Astrocyte of the cerebellum (primary cell): ENCODE results near the gene MPL.

Source experiments
- DNase-seq: peaks from one replicate; pipeline ENCODE4 v3.0.0-alpha.2; 2011; ENCODE audit warnings: low read depth
- H3K4me3 ChIP-seq: 2 replicates; pipeline ENCODE4 v1.5.1; 2011; ENCODE audit warnings: mild to moderate bottlenecking, low read depth, low read length, moderate library complexity
- CTCF ChIP-seq: IDR thresholded peaks from 2 replicates; pipeline ENCODE4 v1.5.1; 2012; ENCODE audit warnings: low read length, low read depth, moderate library complexity, mild to moderate bottlenecking; ENCODE audit errors: missing control alignments
- in situ Hi-C: cut with HindIII; loops from 2 replicates; pipeline ENCODE4 v1.10.0; 2017; ENCODE audit warnings: low sequenced_read_pairs

MPL gene

GRCh38 chr1:43329995-43330751 lies 7.4 kb upstream of the MPL start:
- no peak overlapping the region for H3K4me3 ChIP-seq
- no peak for DNase-seq
- in situ Hi-C loops = no loop called here
- no peak for TF ChIP-seq CTCF

DNA sequence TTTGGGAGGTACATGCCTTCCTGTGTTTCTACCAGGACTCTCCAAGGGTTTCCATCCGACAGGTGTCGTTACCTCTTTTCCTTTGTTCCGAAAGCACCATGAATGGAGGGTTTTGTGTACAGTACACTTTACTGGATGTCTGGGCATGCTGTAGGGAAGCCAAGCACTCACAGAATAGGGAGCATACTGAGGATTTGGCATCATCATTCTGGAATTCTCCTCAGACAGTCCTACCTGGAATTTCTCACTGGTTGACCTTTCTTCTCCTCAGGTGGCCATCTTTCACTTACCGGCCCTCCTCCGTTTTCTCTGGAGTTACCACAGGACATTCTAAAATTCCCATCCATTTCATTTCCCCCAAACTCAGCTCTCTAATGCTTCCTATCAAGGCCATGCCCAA lies 5.9 kb upstream of the MPL start:
- DNase-seq = no peak
- in situ Hi-C loops = no loop called here
- H3K4me3 ChIP-seq = no peak overlapping the region
- TF ChIP-seq CTCF = no peak

DNA sequence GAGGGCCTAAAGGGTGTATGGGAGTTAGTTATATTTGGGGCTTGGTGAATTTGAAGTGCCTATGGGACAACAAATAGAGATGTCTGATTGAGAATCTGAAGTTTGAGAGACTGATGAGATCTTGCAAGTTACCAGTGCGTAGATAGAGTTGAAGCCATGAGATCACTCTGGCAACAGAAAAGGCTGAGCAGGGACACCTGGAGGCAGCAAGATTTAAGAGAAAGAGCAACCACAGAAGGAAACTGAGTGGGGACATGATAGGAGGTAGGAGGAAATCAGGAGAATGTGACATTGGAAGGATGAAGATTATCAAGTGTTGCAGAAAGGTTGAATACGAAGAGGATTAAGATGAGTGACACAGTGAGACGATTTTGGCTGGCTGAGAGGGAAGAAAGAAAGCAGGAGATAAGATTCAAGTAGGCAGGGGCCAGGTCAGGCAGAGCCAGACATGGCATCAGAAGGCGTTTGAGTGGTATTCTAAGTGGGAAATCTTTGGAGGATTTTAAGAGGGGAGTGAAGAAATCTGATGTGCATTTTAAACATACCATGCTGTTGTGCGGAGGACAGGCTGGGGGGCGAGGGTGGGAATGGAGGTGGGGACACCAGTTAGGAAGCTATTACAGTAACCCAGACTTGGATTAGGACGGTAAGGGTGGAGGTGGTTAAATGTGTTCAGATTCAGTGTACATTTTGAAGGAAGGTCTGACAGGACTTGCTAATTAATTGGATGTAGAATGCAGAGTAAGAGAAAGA lies 3.0 kb upstream of the MPL start:
- no peak overlapping the region for H3K4me3 ChIP-seq
- in situ Hi-C loops = no loop called here
- TF ChIP-seq CTCF = no peak
- no peak for DNase-seq

- no peak overlapping the region for H3K4me3 ChIP-seq
- no peak for TF ChIP-seq CTCF
- no peak for DNase-seq
- in situ Hi-C loops = no loop called here
Observed at GRCh38 chr1:43338001-43338400, 383 bp downstream of the MPL start.

- no peak for TF ChIP-seq CTCF
- no peak overlapping the region for H3K4me3 ChIP-seq
- in situ Hi-C loops = no loop called here
- no peak for DNase-seq
Observed at GRCh38 chr1:43339584-43340232, 2.1 kb downstream of the MPL start.

GRCh38 chr1:43340559-43340958 lies 2.9 kb downstream of the MPL start:
- DNase-seq = no peak
- H3K4me3 ChIP-seq = no peak overlapping the region
- in situ Hi-C loops = no loop called here
- TF ChIP-seq CTCF = no peak
